Effector memory CD8-positive, alpha-beta T cell (primary cell): ENCODE measurements around the gene DACT3.
"Not testable (repeated sequence)": the region's sequence is repeated elsewhere in the genome, so short reads cannot be mapped to it uniquely, and the experiment has no call there.

Source experiments
- ATAC-seq: fragments of 150-1000 bp; cut with Tn5 transposase; replicated peaks from 2 replicates; pipeline ENCODE4 v1.10.0; 2021; ENCODE audit warnings: mild to moderate bottlenecking, moderate library complexity
- DNase-seq, 3 experiments: peaks; one replicate each; pipeline ENCODE4 v3.0.0; 2021
- H3K27ac Mint-ChIP-seq, 2 donors: one replicate each; pipeline ENCODE4 v1.8.0; 2022; ENCODE audit warnings: mild to moderate bottlenecking in 2 of 2, mixed read lengths in 2 of 2, moderate library complexity in 2 of 2
- H3K27me3 Mint-ChIP-seq, 2 donors: one replicate each; pipeline ENCODE4 v1.8.0; 2022; ENCODE audit warnings: mixed read lengths in 2 of 2
- H3K36me3 Mint-ChIP-seq: one replicate; pipeline ENCODE4 v1.8.0; 2022; ENCODE audit warnings: mild to moderate bottlenecking, moderate library complexity, mixed read lengths; ENCODE audit not compliant: insufficient read depth
- H3K4me1 Mint-ChIP-seq, 2 donors: one replicate each; pipeline ENCODE4 v1.8.0; 2022; ENCODE audit warnings: low read depth in 2 of 2, mixed read lengths in 2 of 2
- H3K4me3 Mint-ChIP-seq, 2 donors: one replicate each; pipeline ENCODE4 v1.8.0; 2022; ENCODE audit warnings: mild to moderate bottlenecking in 2 of 2, mixed read lengths in 2 of 2, moderate library complexity in 2 of 2
- H3K9me3 Mint-ChIP-seq, 2 donors: one replicate each; pipeline ENCODE4 v1.8.0; 2022; ENCODE audit warnings: mixed read lengths in 2 of 2

The DACT3 gene

DNA sequence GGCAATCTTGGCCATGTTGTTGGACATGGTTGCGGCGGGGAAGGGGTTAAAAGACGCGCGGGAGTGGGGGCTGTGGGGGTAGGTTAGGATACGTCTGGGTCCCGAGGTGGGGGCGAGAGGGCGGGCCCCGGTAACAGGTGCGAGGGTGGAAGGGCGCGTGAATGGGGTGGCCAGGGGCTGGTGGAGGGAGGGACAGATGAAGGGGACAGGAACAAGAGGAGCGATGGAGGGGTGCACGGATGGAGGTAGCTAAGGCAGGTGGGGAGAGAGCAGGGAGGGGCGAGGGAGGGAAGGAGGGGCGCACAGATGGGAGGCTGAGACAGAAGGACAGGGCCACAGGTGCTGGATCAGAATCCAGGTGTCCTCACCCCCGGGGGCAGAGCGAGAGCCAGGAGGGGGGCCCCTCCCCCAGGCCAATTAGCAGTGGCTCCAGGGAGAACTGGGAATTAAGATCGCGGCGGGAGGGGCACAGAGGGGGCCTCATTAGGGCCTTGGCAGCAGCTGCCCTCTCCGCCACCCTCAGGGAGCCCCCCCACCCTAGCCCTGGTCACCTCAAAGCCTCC is 26.2 kb downstream of the DACT3 start:
- H3K27ac Mint-ChIP-seq, result no peak overlapping the region

DNA sequence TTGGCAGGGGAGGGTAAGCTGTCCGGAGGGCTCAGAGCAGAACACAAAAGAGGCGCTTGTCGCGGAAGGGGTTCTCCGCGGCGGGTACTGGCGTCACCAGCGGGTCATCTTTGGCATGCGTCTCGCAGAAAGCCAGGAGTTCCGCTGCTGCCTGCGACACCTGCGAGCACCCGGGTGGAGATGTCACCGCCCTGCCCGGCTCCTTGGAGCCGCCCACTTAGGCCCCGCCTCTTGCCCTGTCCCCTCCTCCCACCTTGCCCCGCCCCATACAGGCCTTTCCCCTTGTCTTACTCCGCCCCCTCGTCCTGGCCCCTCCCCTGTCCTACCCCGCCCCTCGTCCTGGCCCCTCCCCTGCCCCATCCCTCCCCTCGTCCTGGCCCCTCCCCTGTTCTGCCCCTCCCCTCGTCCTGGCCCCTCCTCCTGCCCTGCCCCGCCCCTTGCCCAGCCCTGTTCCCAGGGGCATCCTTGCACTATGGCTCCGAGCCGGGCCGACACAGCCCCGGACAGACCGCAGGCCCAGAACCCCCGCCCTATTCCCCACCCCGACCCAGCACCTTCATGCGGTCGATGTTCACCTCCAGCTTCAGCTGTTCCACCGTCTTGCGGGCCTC is 26.8 kb downstream of the DACT3 start:
- Mint-ChIP-seq H3K36me3 (peaks cover 4% of the 10 kb centered on the region), H3K4me1 (peaks cover 12 to 14% of the 10 kb centered on the region in 2 donors), H3K9me3 (no peaks in the 10 kb centered on the region), H3K27ac (peak overlapping the region; percentile 18 to 80), H3K4me3 (peak overlapping the region; percentile 61 to 68), H3K27me3 (peaks cover 17 to 44% of the 10 kb centered on the region in 2 donors)
- DNase-seq (peak; percentile 82 to 88 (median 83)), ATAC-seq (peak; percentile 66)

More for the DNA sequence above, 26.2 kb downstream of the DACT3 start:
- DNase-seq (no peak), ATAC-seq (no peak)
- Mint-ChIP-seq H3K4me1 (peaks cover 12 to 14% of the 10 kb centered on the region in 2 donors), H3K4me3 (peak overlapping the region; percentile 61 to 68), H3K27me3 (peaks cover 17 to 41% of the 10 kb centered on the region in 2 donors), H3K36me3 (peaks cover 4% of the 10 kb centered on the region), H3K9me3 (no peaks in the 10 kb centered on the region)

DNA sequence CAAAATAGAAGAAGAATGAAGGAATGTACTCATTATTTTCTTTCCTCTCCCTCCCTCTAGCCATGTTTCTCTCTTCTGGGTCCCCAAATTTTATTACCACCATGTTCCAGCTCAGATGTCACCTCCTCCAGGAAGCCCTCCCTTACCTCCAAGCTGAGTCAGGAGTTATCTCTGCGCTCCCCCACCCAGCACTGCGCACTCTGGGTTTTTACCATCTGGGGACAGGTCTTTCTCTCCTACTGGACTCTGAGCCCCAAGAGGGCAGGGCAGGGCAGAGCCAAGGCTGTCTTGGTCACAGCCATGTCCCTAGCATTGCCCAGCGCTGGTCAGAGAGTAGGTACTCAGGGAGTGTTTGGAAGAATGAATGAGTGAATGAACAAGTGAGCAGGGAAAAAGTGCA is 27.9 kb downstream of the DACT3 start:
- H3K27me3 Mint-ChIP-seq, result peaks cover 18 to 54% of the 10 kb centered on the region in 2 donors
- DNase-seq (no peak), ATAC-seq (no peak)
- peak overlapping the region; percentile 18 to 80 for H3K27ac Mint-ChIP-seq
- no peaks in the 10 kb centered on the region for H3K9me3 Mint-ChIP-seq
- H3K4me1 Mint-ChIP-seq, result peaks cover 12 to 14% of the 10 kb centered on the region in 2 donors
- peak overlapping the region; percentile 61 to 66 for H3K4me3 Mint-ChIP-seq
- peaks cover 4% of the 10 kb centered on the region for H3K36me3 Mint-ChIP-seq

DNA sequence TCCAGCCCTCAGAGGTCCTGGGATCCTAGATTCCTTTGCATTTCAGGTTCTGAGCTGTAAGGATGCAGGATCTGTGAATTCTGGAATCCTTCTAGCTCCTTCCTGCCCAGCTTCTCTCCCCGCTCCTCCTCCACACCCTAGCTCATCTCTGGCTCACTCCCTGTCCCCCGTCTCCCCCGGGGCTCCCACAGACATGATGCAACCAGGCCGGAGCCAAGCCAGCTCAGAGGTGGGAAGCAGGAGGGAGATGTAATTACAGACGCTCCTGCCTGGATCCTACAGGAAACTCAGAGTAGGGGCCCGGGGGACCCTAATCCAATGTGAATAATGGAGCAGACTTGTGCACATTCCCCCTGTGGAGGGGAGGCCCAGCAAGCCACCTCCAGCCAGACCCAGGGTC is 29.5 kb downstream of the DACT3 start:
- Mint-ChIP-seq H3K27ac (no peak overlapping the region), H3K9me3 (no peaks in the 10 kb centered on the region), H3K36me3 (peaks cover 4% of the 10 kb centered on the region), H3K4me1 (peaks cover 12 to 14% of the 10 kb centered on the region in 2 donors), H3K27me3 (peaks cover 25 to 71% of the 10 kb centered on the region in 2 donors), H3K4me3 (no peak overlapping the region)
- ATAC-seq (no peak), DNase-seq (no peak)

DNA sequence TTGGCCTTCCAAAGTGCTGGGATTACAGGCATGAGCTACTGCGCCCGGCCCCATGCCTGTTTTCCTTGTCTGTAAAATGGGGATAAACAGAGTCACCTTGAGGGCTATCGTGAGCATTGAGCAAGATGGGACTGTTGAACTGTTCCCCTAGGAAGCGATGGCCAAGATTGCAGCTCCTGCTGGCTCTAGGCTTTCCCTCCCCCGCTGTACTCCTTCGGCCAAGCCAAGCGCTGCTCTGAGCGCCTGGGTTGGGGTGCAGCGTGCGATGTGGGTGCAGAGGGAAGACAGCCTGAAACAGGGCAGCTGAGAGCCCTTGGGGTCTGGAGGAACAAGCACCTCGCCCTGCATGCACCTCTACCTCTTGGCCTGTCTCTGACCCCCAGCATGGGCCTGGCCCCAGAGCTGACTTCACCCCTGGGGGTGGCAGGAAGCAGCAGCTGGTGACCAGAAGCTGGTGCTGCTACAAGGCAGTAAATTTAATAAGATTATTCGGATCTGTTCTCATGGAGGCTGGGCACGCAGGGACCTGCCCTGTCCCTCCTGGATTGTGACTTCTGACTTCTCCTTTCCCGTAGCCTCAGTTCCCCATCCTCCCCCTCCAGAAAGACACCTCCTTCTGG is 30.3 kb downstream of the DACT3 start:
- Mint-ChIP-seq H3K4me1 (peaks cover 10 to 14% of the 10 kb centered on the region in 2 donors), H3K27ac (no peak overlapping the region), H3K27me3 (peaks cover 25 to 79% of the 10 kb centered on the region in 2 donors), H3K36me3 (peaks cover 4% of the 10 kb centered on the region), H3K9me3 (no peaks in the 10 kb centered on the region), H3K4me3 (no peak overlapping the region)
- DNase-seq, result no peak
- ATAC-seq, result no peak

DNA sequence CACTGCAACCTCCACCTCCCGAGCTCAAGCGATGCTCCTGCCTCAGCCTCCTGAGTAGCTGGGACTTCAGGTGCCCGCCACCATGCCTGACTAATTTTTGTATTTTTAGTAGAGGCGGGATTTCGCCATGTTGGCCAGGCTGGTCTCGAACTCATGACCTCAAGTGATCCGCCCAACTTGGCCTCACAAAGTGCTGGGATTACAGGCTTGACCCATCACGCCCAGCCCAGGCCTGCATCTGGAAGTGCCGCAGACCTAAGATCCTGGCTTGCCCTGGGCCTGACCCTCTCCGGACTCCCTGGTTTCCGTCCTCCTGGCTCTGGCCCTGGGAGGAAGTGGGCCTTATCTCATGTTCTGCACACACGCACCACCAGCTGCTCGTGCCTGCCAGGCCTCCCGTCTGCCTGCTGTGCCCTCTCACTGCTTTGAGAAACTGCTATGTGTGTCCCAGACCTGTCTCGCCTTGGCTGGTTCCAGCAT is 31.4 kb downstream of the DACT3 start:
- Mint-ChIP-seq H3K36me3 (peaks cover 4% of the 10 kb centered on the region), H3K4me1 (peaks cover 7 to 11% of the 10 kb centered on the region in 2 donors), H3K27ac (no peak overlapping the region), H3K9me3 (no peaks in the 10 kb centered on the region), H3K4me3 (no peak overlapping the region), H3K27me3 (peaks cover 29 to 90% of the 10 kb centered on the region in 2 donors)
- no peak for ATAC-seq
- no peak for DNase-seq

DNA sequence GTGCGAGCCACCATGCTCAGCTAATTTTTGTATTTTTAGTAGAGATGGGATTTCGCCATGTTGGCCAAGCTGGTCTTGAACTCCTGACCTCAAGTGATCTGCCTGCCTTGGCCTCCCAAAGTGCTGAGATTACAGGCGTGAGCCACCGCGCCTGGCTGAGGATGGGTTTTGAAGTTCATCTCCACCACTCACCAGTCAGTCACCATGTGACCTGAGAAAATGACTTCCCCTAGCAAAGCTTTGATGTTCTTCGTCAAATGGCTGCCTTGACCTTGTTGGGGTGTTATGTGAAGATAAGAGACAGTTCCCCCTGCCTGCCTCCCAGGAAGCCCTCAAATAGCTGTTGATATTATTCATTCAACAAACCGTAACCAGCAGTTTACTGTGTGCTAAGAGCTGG is 32.0 kb downstream of the DACT3 start:
- H3K27ac Mint-ChIP-seq, H3K4me3 Mint-ChIP-seq, H3K36me3 Mint-ChIP-seq, H3K9me3 Mint-ChIP-seq, H3K4me1 Mint-ChIP-seq, DNase-seq, ATAC-seq: not testable (repeated sequence)
- H3K27me3 Mint-ChIP-seq, result peaks cover 34 to 94% of the 10 kb centered on the region in 2 donors

DNA sequence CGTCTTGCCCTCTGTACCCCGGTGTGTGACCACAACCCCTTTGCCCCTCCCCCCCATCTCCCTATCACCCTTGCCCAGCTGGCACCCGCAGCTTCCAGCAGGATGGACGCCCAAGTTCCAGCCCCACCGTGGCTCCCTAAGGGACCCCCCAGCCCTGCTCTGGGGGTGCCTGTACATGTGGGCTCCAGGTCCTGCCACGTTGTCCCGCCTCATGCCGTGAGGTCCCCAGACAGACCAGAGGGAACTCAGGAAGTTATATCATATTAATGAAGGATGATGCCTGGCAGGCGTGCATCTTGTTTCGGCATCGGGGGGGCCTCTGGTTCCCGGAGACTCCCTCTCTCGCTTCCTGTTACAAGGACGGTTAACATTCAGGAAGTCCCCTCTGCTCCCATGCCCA is 34.5 kb downstream of the DACT3 start:
- no peaks in the 10 kb centered on the region for H3K4me1 Mint-ChIP-seq
- H3K27ac Mint-ChIP-seq, result no peak overlapping the region
- H3K4me3 Mint-ChIP-seq, result no peak overlapping the region
- DNase-seq (no peak), ATAC-seq (no peak)
- peaks cover 2% of the 10 kb centered on the region for H3K36me3 Mint-ChIP-seq
- H3K27me3 Mint-ChIP-seq, result peaks cover 27 to 80% of the 10 kb centered on the region in 2 donors
- H3K9me3 Mint-ChIP-seq, result no peaks in the 10 kb centered on the region

DNA sequence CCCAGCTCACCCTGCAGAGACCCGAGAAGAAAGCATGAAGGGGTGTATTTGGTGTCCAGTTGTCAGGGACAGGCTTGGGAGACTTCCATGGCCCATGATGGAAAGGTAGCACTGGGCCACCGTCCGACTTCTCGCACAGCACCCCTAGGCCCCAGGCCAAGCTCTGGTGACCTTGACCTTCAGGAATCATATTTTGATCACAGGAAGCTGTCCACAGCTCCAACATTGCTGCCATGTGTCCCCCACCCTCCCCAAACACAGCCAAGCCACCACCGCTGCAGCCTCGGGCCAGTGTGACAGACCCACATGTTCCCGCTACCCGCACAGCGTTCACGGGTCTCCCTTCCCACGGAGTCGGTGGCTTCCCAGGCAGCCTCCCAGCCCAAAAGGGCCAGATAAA is 35.3 kb downstream of the DACT3 start:
- Mint-ChIP-seq H3K27me3 (peaks cover 30 to 79% of the 10 kb centered on the region in 2 donors), H3K36me3 (no peaks in the 10 kb centered on the region), H3K4me1 (no peaks in the 10 kb centered on the region), H3K27ac (no peak overlapping the region), H3K4me3 (no peak overlapping the region), H3K9me3 (no peaks in the 10 kb centered on the region)
- ATAC-seq, result no peak
- DNase-seq, result no peak

DNA sequence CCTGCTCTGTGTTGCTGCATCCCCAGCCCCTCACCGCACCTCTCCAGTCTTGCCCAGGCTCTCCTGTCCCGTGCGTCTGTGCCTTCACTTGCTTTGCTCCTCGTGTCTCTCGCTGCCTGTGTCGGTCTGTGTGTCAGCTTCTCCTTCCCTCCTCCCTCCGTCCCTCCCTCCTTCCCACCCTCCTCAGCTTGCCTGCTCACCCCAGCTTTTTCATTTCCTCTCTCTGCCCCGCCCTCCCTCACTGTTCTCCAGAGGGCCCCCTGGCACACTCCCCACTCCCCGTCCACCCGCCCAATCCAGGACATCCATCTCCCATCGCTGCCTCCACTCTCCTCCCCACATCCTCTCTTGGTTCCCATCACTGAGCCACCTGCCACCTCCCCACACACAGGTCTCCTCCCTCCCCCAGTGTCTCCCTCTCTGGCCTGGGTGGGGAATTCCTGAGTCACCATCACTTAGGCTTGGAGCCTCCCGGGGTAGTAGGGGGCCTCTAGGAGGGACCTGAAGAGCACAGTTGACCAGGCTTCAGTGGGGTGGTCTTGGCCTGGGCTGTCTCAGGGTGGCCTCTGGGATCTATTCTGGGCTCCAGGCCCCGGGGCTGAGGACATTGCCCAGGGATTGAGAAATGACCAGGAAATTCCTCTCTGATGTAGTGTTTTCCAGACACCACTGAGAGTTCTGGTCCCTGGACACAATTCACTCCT is 35.9 kb downstream of the DACT3 start, which contains the start of gene PTGIR:
PTGIR (minus strand) TSS at position 132 of the 704 bp plus-strand sequence. CDS start 864 bp downstream, outside the sequence.
- no peaks in the 10 kb centered on the region for H3K9me3 Mint-ChIP-seq
- peak within 1 kb of the TSS in 1 of 2 donors; percentile 24 for H3K27ac Mint-ChIP-seq
- peaks cover 30 to 72% of the 10 kb centered on the region in 2 donors for H3K27me3 Mint-ChIP-seq
- H3K36me3 Mint-ChIP-seq, result no peaks in the 10 kb centered on the region
- ATAC-seq (no peak), DNase-seq (no peak)
- no peak within 1 kb of the TSS for H3K4me3 Mint-ChIP-seq
- H3K4me1 Mint-ChIP-seq, result peaks cover 0 to under 1% of the 10 kb centered on the region in 2 donors

DNA sequence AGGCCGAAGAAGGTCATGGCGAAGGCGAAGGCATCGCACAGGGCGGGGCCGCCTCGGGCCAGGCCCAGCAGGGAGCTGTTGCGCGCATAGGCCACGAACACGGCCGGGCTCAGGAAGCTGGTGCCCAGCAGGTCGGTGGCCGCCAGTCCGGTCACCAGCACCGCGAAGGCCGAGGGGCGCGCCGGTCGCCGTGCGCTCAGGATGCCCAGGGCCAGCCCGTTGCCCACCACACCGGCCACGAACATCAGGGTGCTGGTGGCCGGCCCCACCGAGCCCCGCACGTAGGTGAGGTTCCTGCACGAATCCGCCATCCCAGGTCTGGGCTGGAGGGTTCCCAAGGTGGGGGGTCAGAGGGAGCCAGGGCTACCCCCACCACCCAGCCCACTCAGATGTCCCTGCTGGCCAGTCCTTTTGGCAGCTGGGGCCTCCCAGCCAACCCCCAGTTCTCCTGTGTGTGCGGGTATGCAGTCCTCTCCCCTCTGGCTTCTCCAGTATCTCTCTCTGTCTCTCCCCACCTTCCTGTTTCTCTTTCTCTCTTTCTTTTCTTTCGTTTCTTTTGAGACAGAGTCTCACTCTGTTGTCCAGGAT is 37.0 kb downstream of the DACT3 start:
- Mint-ChIP-seq H3K36me3 (no peaks in the 10 kb centered on the region), H3K27ac (peak overlapping the region in 1 of 2 donors; percentile 24), H3K27me3 (peaks cover 30 to 64% of the 10 kb centered on the region in 2 donors), H3K9me3 (no peaks in the 10 kb centered on the region), H3K4me3 (no peak overlapping the region), H3K4me1 (peaks cover 0 to 4% of the 10 kb centered on the region in 2 donors)
- DNase-seq, result no peak
- no peak for ATAC-seq

DNA sequence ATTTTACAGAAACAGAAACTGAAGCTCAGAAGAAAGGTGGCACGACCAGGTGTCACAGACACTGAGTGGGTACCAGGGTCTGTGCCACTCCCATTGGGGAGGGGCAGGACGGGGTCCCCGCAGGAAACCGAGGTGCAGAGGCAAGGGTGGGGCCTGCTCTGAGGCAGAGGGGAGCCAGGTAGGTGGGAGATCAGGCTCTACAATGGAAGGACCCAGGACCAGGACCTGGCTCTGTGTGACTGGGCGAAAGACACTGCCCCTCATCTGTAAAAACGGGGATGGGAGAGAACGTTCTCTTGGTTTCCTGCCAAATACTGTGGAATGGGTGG is 38.9 kb downstream of the DACT3 start:
- H3K27me3 Mint-ChIP-seq, result peaks cover 23 to 46% of the 10 kb centered on the region in 2 donors
- no peaks in the 10 kb centered on the region for H3K9me3 Mint-ChIP-seq
- no peak overlapping the region for H3K4me3 Mint-ChIP-seq
- no peaks in the 10 kb centered on the region for H3K36me3 Mint-ChIP-seq
- no peak for ATAC-seq
- no peak overlapping the region for H3K27ac Mint-ChIP-seq
- DNase-seq, result no peak
- peaks cover 0 to 4% of the 10 kb centered on the region in 2 donors for H3K4me1 Mint-ChIP-seq
